ENCODE measurements around the gene SLC44A1. TPM values are rescaled to one million over a fixed set of nuclear protein-coding genes. Genes with fewer than 3 reads are reported as not detected.
A peak's percentile ranks its signal among the peaks of the same experiment; 100 is the strongest.

SLC44A1 gene
- total and polyA plus RNA-seq, 2 experiments from 2014 or later: 30.4 to 52.6 TPM

GRCh38 chr9:105281272-105281671, 36.8 kb downstream of the SLC44A1 start:
- peak; percentile 25 for DNase-seq
- no peak for TF ChIP-seq EZH2phosphoT487 (IDR thresholded peaks at IDR 0.05; ENCODE audit: insufficient read depth, low read depth)
- no peak for TF ChIP-seq EZH2 (IDR thresholded peaks at IDR 0.05; ENCODE audit: insufficient read depth, poor library complexity, severe bottlenecking)
- no peak overlapping the region for H2AFZ ChIP-seq
- H3K4me2 ChIP-seq (ENCODE audit: unreplicated experiment): no peak overlapping the region
- no peaks in the 10 kb centered on the region for H3K27me3 ChIP-seq (replicated peaks; ENCODE audit: insufficient read depth)
- no peaks in the 10 kb centered on the region for H3K9me2 ChIP-seq (ENCODE audit: insufficient read depth)
- H4K20me1 ChIP-seq (ENCODE audit: insufficient read depth): no peaks in the 10 kb centered on the region
- no peaks in the 10 kb centered on the region for H3K36me3 ChIP-seq (ENCODE audit: low read depth)
- peaks cover 92% of the 10 kb centered on the region for H3K79me2 ChIP-seq (ENCODE audit: insufficient read depth)
- H3K4me3 ChIP-seq: no peak overlapping the region
- 95 to 99% methylated on average over 4 of the region's 4 CpGs for WGBS, 2 experiments (ENCODE audit: low coverage in 1 of 2, low lambda C conversion rate in 2 of 2, missing lambda C conversion rate in 2 of 2)
- peak overlapping the region; percentile 40 for H3K27ac ChIP-seq
- in situ Hi-C loops (cut with MboI): no loop called here
- no peaks in the 10 kb centered on the region for H3K9me3 ChIP-seq (ENCODE audit: low read depth)
- H3K9ac ChIP-seq: no peak overlapping the region
- H3F3A ChIP-seq (ENCODE audit: insufficient read depth): peaks cover 21% of the 10 kb centered on the region; the same call in 1 of the 2 replicates
- H3K4me1 ChIP-seq (ENCODE audit: insufficient read depth): peaks cover 17% of the 10 kb centered on the region

- H3K27ac ChIP-seq: no peak overlapping the region
- no peaks in the 10 kb centered on the region for H3K9me3 ChIP-seq (ENCODE audit: low read depth)
- WGBS, 2 experiments (ENCODE audit: low coverage in 1 of 2, low lambda C conversion rate in 2 of 2, missing lambda C conversion rate in 2 of 2): 56 to 59% methylated on average over 1 of the region's 1 CpG
- no peak overlapping the region for H3K9ac ChIP-seq
- no peaks in the 10 kb centered on the region for H4K20me1 ChIP-seq (ENCODE audit: insufficient read depth)
- H3K36me3 ChIP-seq (ENCODE audit: low read depth): no peaks in the 10 kb centered on the region
- no peaks in the 10 kb centered on the region for H3K27me3 ChIP-seq (replicated peaks; ENCODE audit: insufficient read depth)
- H3K4me1 ChIP-seq (ENCODE audit: insufficient read depth): peaks cover 17% of the 10 kb centered on the region
- H3K4me3 ChIP-seq: no peak overlapping the region
- no peak overlapping the region for H3K4me2 ChIP-seq (ENCODE audit: unreplicated experiment)
- peaks cover 94% of the 10 kb centered on the region for H3K79me2 ChIP-seq (ENCODE audit: insufficient read depth)
- DNase-seq: peak; percentile 57
- H2AFZ ChIP-seq: no peak overlapping the region
- H3K9me2 ChIP-seq (ENCODE audit: insufficient read depth): no peaks in the 10 kb centered on the region
- in situ Hi-C loops (cut with MboI): no loop called here
- no peak for TF ChIP-seq EZH2phosphoT487 (IDR thresholded peaks at IDR 0.05; ENCODE audit: insufficient read depth, low read depth)
- TF ChIP-seq EZH2 (IDR thresholded peaks at IDR 0.05; ENCODE audit: insufficient read depth, poor library complexity, severe bottlenecking): no peak
- H3F3A ChIP-seq (ENCODE audit: insufficient read depth): peaks cover 21% of the 10 kb centered on the region; the same call in 1 of the 2 replicates
These were observed 37.5 kb downstream of the SLC44A1 start for GRCh38 chr9:105281926-105282325.

- H3F3A ChIP-seq (ENCODE audit: insufficient read depth): peaks cover 21% of the 10 kb centered on the region; the same call in 1 of the 2 replicates
- peaks cover 94% of the 10 kb centered on the region for H3K79me2 ChIP-seq (ENCODE audit: insufficient read depth)
- H3K4me1 ChIP-seq (ENCODE audit: insufficient read depth): peaks cover 17% of the 10 kb centered on the region
- TF ChIP-seq EZH2 (IDR thresholded peaks at IDR 0.05; ENCODE audit: insufficient read depth, poor library complexity, severe bottlenecking): no peak
- no peak for TF ChIP-seq EZH2phosphoT487 (IDR thresholded peaks at IDR 0.05; ENCODE audit: insufficient read depth, low read depth)
- no peak for DNase-seq
- in situ Hi-C loops (cut with MboI): no loop called here
- no peaks in the 10 kb centered on the region for H3K27me3 ChIP-seq (replicated peaks; ENCODE audit: insufficient read depth)
- no peak overlapping the region for H2AFZ ChIP-seq
- no peak overlapping the region for H3K9ac ChIP-seq
- no peaks in the 10 kb centered on the region for H4K20me1 ChIP-seq (ENCODE audit: insufficient read depth)
- no peaks in the 10 kb centered on the region for H3K9me2 ChIP-seq (ENCODE audit: insufficient read depth)
- no peak overlapping the region for H3K27ac ChIP-seq
- no peak overlapping the region for H3K4me3 ChIP-seq
- no peaks in the 10 kb centered on the region for H3K36me3 ChIP-seq (ENCODE audit: low read depth)
- H3K4me2 ChIP-seq (ENCODE audit: unreplicated experiment): no peak overlapping the region
- H3K9me3 ChIP-seq (ENCODE audit: low read depth): no peaks in the 10 kb centered on the region
- WGBS, 2 experiments (ENCODE audit: low coverage in 1 of 2, low lambda C conversion rate in 2 of 2, missing lambda C conversion rate in 2 of 2): 96 to 98% methylated on average over 7 of the region's 7 CpGs
These were observed 38.6 kb downstream of the SLC44A1 start for GRCh38 chr9:105282870-105283621.

GRCh38 chr9:105283795-105284194, 39.3 kb downstream of the SLC44A1 start:
- Histone ChIP-seq H3K36me3 (ENCODE audit: low read depth) (no peaks in the 10 kb centered on the region), H3K4me1 (ENCODE audit: insufficient read depth) (peaks cover 17% of the 10 kb centered on the region), H3K9me3 (ENCODE audit: low read depth) (no peaks in the 10 kb centered on the region), H3K9ac (no peak overlapping the region), H3K4me3 (no peak overlapping the region), H3K79me2 (ENCODE audit: insufficient read depth) (peaks cover 94% of the 10 kb centered on the region), H4K20me1 (ENCODE audit: insufficient read depth) (no peaks in the 10 kb centered on the region), H3K27ac (no peak overlapping the region), H3F3A (ENCODE audit: insufficient read depth) (peaks cover 21% of the 10 kb centered on the region; the same call in 1 of the 2 replicates), H3K27me3 (replicated peaks; ENCODE audit: insufficient read depth) (no peaks in the 10 kb centered on the region), H2AFZ (no peak overlapping the region), H3K4me2 (ENCODE audit: unreplicated experiment) (no peak overlapping the region), H3K9me2 (ENCODE audit: insufficient read depth) (no peaks in the 10 kb centered on the region)
- no peak for DNase-seq
- in situ Hi-C loops (cut with MboI): no loop called here
- 58 to 70% methylated on average over 1 of the region's 1 CpG for WGBS, 2 experiments (ENCODE audit: low coverage in 1 of 2, low lambda C conversion rate in 2 of 2, missing lambda C conversion rate in 2 of 2)
- no peak for TF ChIP-seq EZH2 (IDR thresholded peaks at IDR 0.05; ENCODE audit: insufficient read depth, poor library complexity, severe bottlenecking)
- TF ChIP-seq EZH2phosphoT487 (IDR thresholded peaks at IDR 0.05; ENCODE audit: insufficient read depth, low read depth): no peak

Data from GM23248 (cell line).